SU-DHL-6 (cell line): ENCODE measurements around the gene RHOH.

Source experiments
- H2AFZ ChIP-seq: fragments of 200-600 bp; sonication (generic); 2 replicates; pipeline ENCODE4 v1.6.1; 2014; ENCODE audit warnings: low read depth, mild to moderate bottlenecking, moderate library complexity, mixed read lengths, antibody characterized with exemption, low read length; ENCODE audit not compliant: severe bottlenecking
- H3F3A ChIP-seq: fragments of 200-600 bp; shearing (Covaris generic); 2 replicates; pipeline ENCODE4 v1.6.0; 2016; ENCODE audit warnings: antibody characterized with exemption, mild to moderate bottlenecking; ENCODE audit not compliant: insufficient read depth
- H3K27ac ChIP-seq: fragments of 200-600 bp; sonication (generic); 2 replicates; pipeline ENCODE4 v1.5.1; 2016; ENCODE audit warnings: low read depth, mild to moderate bottlenecking, low read length, moderate library complexity, mixed read lengths
- H3K27me3 ChIP-seq: fragments of 200-600 bp; sonication (generic), shearing (Covaris generic); 2 replicates; pipeline ENCODE4 v1.6.0; 2014; ENCODE audit warnings: mild to moderate bottlenecking, low read length
- H3K36me3 ChIP-seq: fragments of 200-600 bp; sonication (generic); 2 replicates; pipeline ENCODE4 v1.6.1; 2014; ENCODE audit warnings: mild to moderate bottlenecking, low read length, mixed read lengths
- H3K4me2 ChIP-seq: fragments of 300-600, 200-600 bp; shearing (Covaris generic), sonication (generic); 2 replicates; pipeline ENCODE4 v1.6.0; 2014; ENCODE audit warnings: low read length, low read depth, mild to moderate bottlenecking; ENCODE audit not compliant: poor library complexity, severe bottlenecking
- H3K4me3 ChIP-seq: fragments of 200-600 bp; sonication (generic); 2 replicates; pipeline ENCODE4 v1.5.1; 2014; ENCODE audit warnings: antibody characterized with exemption, low read length, mild to moderate bottlenecking, mixed read lengths; ENCODE audit not compliant: insufficient read depth, poor library complexity, severe bottlenecking
- H3K79me2 ChIP-seq: fragments of 200-600 bp; sonication (generic); 2 replicates; pipeline ENCODE4 v1.6.1; 2014; ENCODE audit warnings: mild to moderate bottlenecking, low read length, moderate library complexity; ENCODE audit not compliant: insufficient read depth
- H3K9ac ChIP-seq: fragments of 200-600 bp; sonication (generic); 2 replicates; pipeline ENCODE4 v1.7.0; 2014; ENCODE audit warnings: mild to moderate bottlenecking, low read length
- H3K9me2 ChIP-seq: fragments of 200-600 bp; sonication (generic); replicated peaks from 2 replicates; pipeline ENCODE4 v1.6.1; 2014; ENCODE audit warnings: low read length; ENCODE audit not compliant: insufficient read depth
- H3K9me3 ChIP-seq: fragments of 200-600 bp; sonication (generic); 2 replicates; pipeline ENCODE4 v1.6.1; 2014; ENCODE audit warnings: low read length, mixed read lengths; ENCODE audit not compliant: insufficient read depth
- H4K20me1 ChIP-seq: fragments of 200-600 bp; sonication (generic); 2 replicates; pipeline ENCODE4 v1.6.1; 2014; ENCODE audit warnings: low read depth, mild to moderate bottlenecking, antibody characterized with exemption, low read length, moderate library complexity, mixed read lengths
- CTCF ChIP-seq: fragments of 200-600 bp; sonication (generic); IDR thresholded peaks from one replicate; pipeline ENCODE4 v1.5.1; 2017; ENCODE audit warnings: antibody characterized with exemption, mild to moderate bottlenecking, low read length, moderate library complexity; ENCODE audit not compliant: insufficient read depth, poor library complexity, severe bottlenecking
- EZH2phosphoT487 ChIP-seq: fragments of 200-600 bp; sonication (generic), shearing (Covaris generic); conservative IDR thresholded peaks from 2 replicates; pipeline ENCODE4 v1.6.1; 2018; ENCODE audit warnings: mild to moderate bottlenecking, antibody characterized with exemption, low read length, moderate library complexity, mixed read lengths

RHOH gene

GRCh38 chr4:40190465-40190864, 6.4 kb upstream of the RHOH start:
- Histone ChIP-seq H3K9ac (peak overlapping the region; percentile 88), H3K9me2 (no peaks in the 10 kb centered on the region), H3K4me3 (peak overlapping the region; percentile 95), H3K36me3 (no peaks in the 10 kb centered on the region), H4K20me1 (no peaks in the 10 kb centered on the region), H3F3A (peaks cover 92% of the 10 kb centered on the region), H2AFZ (no peak overlapping the region), H3K27me3 (no peaks in the 10 kb centered on the region), H3K79me2 (peaks cover 62% of the 10 kb centered on the region), H3K4me2 (peak overlapping the region; percentile 98), H3K27ac (peak overlapping the region; percentile 99), H3K9me3 (no peaks in the 10 kb centered on the region)
- TF ChIP-seq EZH2phosphoT487 (no peak), CTCF (no peak)

- H3K4me3 ChIP-seq, result peak overlapping the region; percentile 95
- H3K4me2 ChIP-seq, result peak overlapping the region; percentile 98
- H3K27me3 ChIP-seq, result no peaks in the 10 kb centered on the region
- no peaks in the 10 kb centered on the region for H3K9me2 ChIP-seq
- H4K20me1 ChIP-seq, result no peaks in the 10 kb centered on the region
- peak overlapping the region; percentile 88 for H3K9ac ChIP-seq
- H3K27ac ChIP-seq, result peak overlapping the region; percentile 99
- H3K9me3 ChIP-seq, result no peaks in the 10 kb centered on the region
- peak overlapping the region; percentile 17 for H2AFZ ChIP-seq
- peaks cover 68% of the 10 kb centered on the region for H3K79me2 ChIP-seq
- TF ChIP-seq CTCF (no peak), EZH2phosphoT487 (no peak)
- no peaks in the 10 kb centered on the region for H3K36me3 ChIP-seq
- H3F3A ChIP-seq, result peaks cover 92% of the 10 kb centered on the region
Measured at GRCh38 chr4:40190880-40191815, 5.7 kb upstream of the RHOH start.

DNA sequence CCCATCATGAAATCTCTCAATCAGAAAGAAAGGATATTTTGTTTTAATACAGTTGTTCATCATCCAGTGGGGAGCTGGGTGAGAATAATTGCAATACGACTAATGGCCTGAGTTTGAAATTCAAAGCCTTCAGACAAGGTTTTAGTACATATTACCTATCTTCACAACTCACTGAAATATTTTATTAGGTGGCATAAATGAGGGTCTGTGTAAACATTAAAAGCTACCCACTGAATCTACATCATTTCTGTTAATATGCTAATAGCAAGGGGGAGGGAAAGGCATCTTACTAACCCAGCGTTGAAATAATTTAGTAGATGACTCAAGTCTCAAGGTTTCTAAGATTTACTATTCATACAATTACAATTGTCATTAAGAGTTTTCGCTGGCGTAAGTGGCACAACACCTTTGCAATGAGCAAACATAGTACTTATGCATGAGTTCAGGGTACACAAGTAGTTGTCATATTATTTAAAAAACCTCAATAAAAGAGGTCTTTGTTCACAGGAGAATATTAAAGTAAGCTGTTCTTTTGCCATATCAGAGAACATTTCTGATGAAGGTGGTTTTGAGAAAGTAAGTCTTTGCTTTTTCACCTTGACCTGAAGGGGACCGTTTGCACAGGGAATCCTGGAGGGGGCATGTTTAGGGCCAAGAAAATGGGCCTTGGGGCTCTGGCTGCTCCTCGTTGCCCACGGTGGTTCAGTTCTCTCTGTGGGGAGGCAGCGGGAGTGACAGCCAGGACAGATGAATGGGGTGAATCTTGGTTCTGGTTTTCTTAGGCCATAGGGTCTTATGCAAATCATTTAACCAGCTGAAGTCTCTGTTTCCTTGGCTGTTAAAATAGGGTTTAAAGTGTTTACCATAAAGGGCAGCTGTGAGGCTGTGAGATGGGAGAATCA, 4.5 kb upstream of the RHOH start:
- Histone ChIP-seq H3K4me2 (peak overlapping the region; percentile 98), H3F3A (peaks cover 90% of the 10 kb centered on the region), H4K20me1 (no peaks in the 10 kb centered on the region), H3K27me3 (no peaks in the 10 kb centered on the region), H3K27ac (peak overlapping the region; percentile 99), H3K4me3 (peak overlapping the region; percentile 95), H3K36me3 (peaks cover 3% of the 10 kb centered on the region), H3K9me3 (no peaks in the 10 kb centered on the region), H3K9me2 (no peaks in the 10 kb centered on the region), H3K9ac (peak overlapping the region; percentile 88), H3K79me2 (peaks cover 73% of the 10 kb centered on the region), H2AFZ (no peak overlapping the region)
- TF ChIP-seq CTCF (no peak), EZH2phosphoT487 (no peak)
